GM23338 (cell line): ENCODE results near the gene GRIN2B. TPM values are rescaled to one million over a fixed set of nuclear protein-coding genes. Genes with fewer than 3 reads are reported as not detected.

Experiments used
- ATAC-seq: fragments of 200-7000 bp; cut with Tn5 transposase; 3 replicates; pipeline ENCODE4 v1.9.1; 2020
- DNase-seq: peaks from one replicate; pipeline ENCODE4 v3.0.0-alpha.2; 2015; ENCODE audit warnings: low spot score
- H2AFZ ChIP-seq: fragments of 200-600 bp; sonication (generic); 2 replicates; pipeline ENCODE4 v1.8.0; 2016; ENCODE audit warnings: antibody characterized with exemption, mild to moderate bottlenecking, moderate library complexity
- H3F3A ChIP-seq: fragments of 200-600 bp; sonication (generic); replicated peaks from 2 replicates; pipeline ENCODE4 v1.8.0; 2017; ENCODE audit warnings: antibody characterized with exemption, mixed run types, low read depth
- H3K27ac ChIP-seq: fragments of 200-600 bp; sonication (generic); 2 replicates; pipeline ENCODE4 v1.6.1; 2016; ENCODE audit warnings: low read depth
- H3K27me3 ChIP-seq: fragments of 200-600 bp; sonication (generic); 2 replicates; pipeline ENCODE4 v1.8.0; 2016; ENCODE audit warnings: mild to moderate bottlenecking, mixed run types, moderate library complexity; ENCODE audit not compliant: insufficient read depth
- H3K36me3 ChIP-seq: fragments of 200-600 bp; sonication (generic); 2 replicates; pipeline ENCODE4 v1.8.0; 2016; ENCODE audit warnings: mild to moderate bottlenecking; ENCODE audit not compliant: insufficient read depth
- H3K4me1 ChIP-seq: fragments of 200-600 bp; sonication (generic); 2 replicates; pipeline ENCODE4 v1.8.0; 2016; ENCODE audit warnings: mild to moderate bottlenecking, moderate library complexity; ENCODE audit not compliant: insufficient read depth
- H3K4me2 ChIP-seq: fragments of 200-600 bp; sonication (generic); 2 replicates; pipeline ENCODE4 v1.7.1; 2017; ENCODE audit warnings: mixed run types
- H3K4me3 ChIP-seq: fragments of 200-600 bp; sonication (generic); 2 replicates; pipeline ENCODE4 v1.6.1; 2016; ENCODE audit warnings: mixed run types
- H3K79me2 ChIP-seq: fragments of 200-600 bp; sonication (generic); replicated peaks from 2 replicates; pipeline ENCODE4 v1.8.0; 2017; ENCODE audit warnings: mild to moderate bottlenecking; ENCODE audit not compliant: insufficient read depth
- H3K9me2 ChIP-seq: fragments of 200-600 bp; sonication (generic); 2 replicates; pipeline ENCODE4 v1.8.0; 2017; ENCODE audit not compliant: insufficient read depth
- H4K20me1 ChIP-seq: fragments of 200-600 bp; sonication (generic); replicated peaks from 2 replicates; pipeline ENCODE4 v1.8.0; 2017; ENCODE audit warnings: mild to moderate bottlenecking; ENCODE audit not compliant: insufficient read depth
- H3K27ac Mint-ChIP-seq: 2 replicates; pipeline ENCODE4 v1.8.0; 2020; ENCODE audit warnings: inconsistent platforms, mild to moderate bottlenecking, moderate library complexity, mixed read lengths
- H3K27me3 Mint-ChIP-seq: 3 replicates; pipeline ENCODE4 v1.8.0; 2022; ENCODE audit warnings: low read depth, mild to moderate bottlenecking, moderate library complexity, mixed read lengths, inconsistent platforms; ENCODE audit not compliant: insufficient read depth, poor library complexity
- H3K36me3 Mint-ChIP-seq: 3 replicates; pipeline ENCODE4 v1.8.0; 2021; ENCODE audit warnings: low read depth, mild to moderate bottlenecking, inconsistent platforms, moderate library complexity, mixed read lengths
- H3K4me1 Mint-ChIP-seq: 3 replicates; pipeline ENCODE4 v1.8.0; 2020; ENCODE audit warnings: mild to moderate bottlenecking, inconsistent platforms, mixed read lengths
- H3K4me3 Mint-ChIP-seq: 3 replicates; pipeline ENCODE4 v1.8.0; 2021; ENCODE audit warnings: moderate library complexity, mild to moderate bottlenecking, inconsistent platforms, mixed read lengths
- H3K9me3 Mint-ChIP-seq: 3 replicates; pipeline ENCODE4 v1.8.0; 2020; ENCODE audit warnings: moderate library complexity, mild to moderate bottlenecking, inconsistent platforms, mixed read lengths
- CREB1 ChIP-seq: fragments of 250-450 bp; sonication (Bioruptor Pico); IDR thresholded peaks from 2 replicates; pipeline ENCODE4 v1.5.0; 2020; ENCODE audit warnings: low read depth, mild to moderate bottlenecking, moderate library complexity
- EZH2 ChIP-seq: fragments of 200-600 bp; sonication (generic); IDR thresholded peaks from one replicate; pipeline ENCODE4 v1.8.0; 2017; ENCODE audit warnings: antibody characterized with exemption, mild to moderate bottlenecking, low read depth; ENCODE audit not compliant: unreplicated experiment
- EZH2phosphoT487 ChIP-seq: fragments of 200-600 bp; sonication (generic); IDR thresholded peaks from one replicate; pipeline ENCODE4 v1.8.1; 2018; ENCODE audit warnings: antibody characterized with exemption; ENCODE audit not compliant: unreplicated experiment
- JUNB ChIP-seq: IDR thresholded peaks from one replicate; pipeline ENCODE4 v1.6.1; 2016; ENCODE audit warnings: antibody characterized with exemption; ENCODE audit not compliant: unreplicated experiment
- NANOG ChIP-seq: IDR thresholded peaks from 2 replicates; pipeline ENCODE4 v1.6.1; 2016; ENCODE audit warnings: antibody characterized with exemption, borderline replicate concordance
- STAT1 ChIP-seq: IDR thresholded peaks from one replicate; pipeline ENCODE4 v1.6.1; 2016; ENCODE audit warnings: antibody characterized with exemption; ENCODE audit not compliant: unreplicated experiment
- ZNF114 ChIP-seq: fragments of 250-450 bp; sonication (Bioruptor Pico); IDR thresholded peaks from 2 replicates; pipeline ENCODE4 v1.5.0; 2020; ENCODE audit warnings: mild to moderate bottlenecking, moderate library complexity
- ZNF331 ChIP-seq: fragments of 250-450 bp; sonication (Bioruptor Pico); IDR thresholded peaks from 2 replicates; pipeline ENCODE4 v1.5.0; 2020; ENCODE audit warnings: low read depth, mild to moderate bottlenecking, moderate library complexity
- polyA plus RNA-seq: library from polyadenylated mRNA; unstranded; fragments of >200 nt; fragmentation: Nextera tagmentation; extraction: Ambion mirVana; gene quantifications from 2 replicates; pipeline ENCODE4 v1.2.1, GENCODE V29; 2016
- total RNA-seq: library from RNA; depleted of rRNA; stranded (reverse); fragments of >200 nt; shearing (Covaris generic); gene quantifications from 2 replicates; pipeline ENCODE4 v1.2.3, GENCODE V29; 2014
- TF ChIP-seq, protein P1 (sequence below): IDR thresholded peaks from one replicate; pipeline ENCODE4 v1.6.1; 2018; ENCODE audit warnings: antibody characterized with exemption; ENCODE audit not compliant: unreplicated experiment
- TF ChIP-seq, protein P2 (sequence below), 2 experiments: fragments of 200-600 bp in 1 of 2; sonication (generic) in 1 of 2; conservative IDR thresholded peaks; 2 replicates each; pipeline versions ENCODE4 v1.5.1 to v1.6.1; 2016 to 2017; ENCODE audit warnings: antibody characterized with exemption in 2 of 2, low read depth in 2 of 2, mild to moderate bottlenecking in 2 of 2, moderate library complexity in 1 of 2
- TF ChIP-seq, protein P3 (sequence below): fragments of 250-450 bp; sonication (Bioruptor Pico); IDR thresholded peaks from 2 replicates; pipeline ENCODE4 v1.5.0; 2020; ENCODE audit warnings: mild to moderate bottlenecking, moderate library complexity
- TF ChIP-seq, protein P4 (sequence below): IDR thresholded peaks from 2 replicates; pipeline ENCODE4 v1.6.1; 2016; ENCODE audit warnings: antibody characterized with exemption

Gene GRIN2B
- total and polyA plus RNA-seq, 2 experiments from 2014 or later: 0.31 to 3.0 TPM

DNA sequence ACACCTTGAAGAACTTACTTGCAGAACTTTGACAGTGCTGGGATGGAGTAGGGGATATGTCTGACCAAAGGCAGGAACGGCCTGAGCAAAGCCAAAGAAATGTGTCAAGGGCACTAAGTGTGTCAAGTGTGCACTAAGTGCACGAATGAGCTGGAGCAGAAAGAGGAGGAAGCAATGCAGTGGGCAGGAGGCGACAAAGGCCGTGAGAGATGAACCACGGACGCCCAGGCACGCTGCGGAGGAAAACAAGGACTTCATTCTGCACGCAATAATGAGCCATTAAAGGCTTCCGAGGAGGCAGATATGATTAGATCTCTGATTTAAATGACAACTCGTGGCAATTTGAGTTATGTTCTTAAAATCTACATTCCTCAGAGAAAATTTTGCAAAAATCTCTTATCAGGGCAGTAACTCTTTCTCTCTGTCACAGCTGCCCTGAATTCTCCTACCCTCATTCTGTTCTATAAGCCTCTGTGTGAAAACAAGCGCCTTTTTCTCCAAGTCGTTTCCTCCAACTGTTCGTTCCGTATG, 25.3 kb downstream of the GRIN2B start:
- ATAC-seq (no peak), DNase-seq (no peak)
- Mint-ChIP-seq H3K27me3 (peaks cover 2% of the 10 kb centered on the region), H3K36me3 (peaks cover 3% of the 10 kb centered on the region; the same call in 1 of the 3 replicates), H3K27ac (no peak overlapping the region), H3K4me1 (peaks cover 23% of the 10 kb centered on the region), H3K4me3 (no peak overlapping the region), H3K9me3 (peaks cover 3% of the 10 kb centered on the region; the same call in 1 of the 3 replicates)
- no peak for TF ChIP-seq ZNF114 (CRISPR knock-in tag)
- TF ChIP-seq, protein P1, sequence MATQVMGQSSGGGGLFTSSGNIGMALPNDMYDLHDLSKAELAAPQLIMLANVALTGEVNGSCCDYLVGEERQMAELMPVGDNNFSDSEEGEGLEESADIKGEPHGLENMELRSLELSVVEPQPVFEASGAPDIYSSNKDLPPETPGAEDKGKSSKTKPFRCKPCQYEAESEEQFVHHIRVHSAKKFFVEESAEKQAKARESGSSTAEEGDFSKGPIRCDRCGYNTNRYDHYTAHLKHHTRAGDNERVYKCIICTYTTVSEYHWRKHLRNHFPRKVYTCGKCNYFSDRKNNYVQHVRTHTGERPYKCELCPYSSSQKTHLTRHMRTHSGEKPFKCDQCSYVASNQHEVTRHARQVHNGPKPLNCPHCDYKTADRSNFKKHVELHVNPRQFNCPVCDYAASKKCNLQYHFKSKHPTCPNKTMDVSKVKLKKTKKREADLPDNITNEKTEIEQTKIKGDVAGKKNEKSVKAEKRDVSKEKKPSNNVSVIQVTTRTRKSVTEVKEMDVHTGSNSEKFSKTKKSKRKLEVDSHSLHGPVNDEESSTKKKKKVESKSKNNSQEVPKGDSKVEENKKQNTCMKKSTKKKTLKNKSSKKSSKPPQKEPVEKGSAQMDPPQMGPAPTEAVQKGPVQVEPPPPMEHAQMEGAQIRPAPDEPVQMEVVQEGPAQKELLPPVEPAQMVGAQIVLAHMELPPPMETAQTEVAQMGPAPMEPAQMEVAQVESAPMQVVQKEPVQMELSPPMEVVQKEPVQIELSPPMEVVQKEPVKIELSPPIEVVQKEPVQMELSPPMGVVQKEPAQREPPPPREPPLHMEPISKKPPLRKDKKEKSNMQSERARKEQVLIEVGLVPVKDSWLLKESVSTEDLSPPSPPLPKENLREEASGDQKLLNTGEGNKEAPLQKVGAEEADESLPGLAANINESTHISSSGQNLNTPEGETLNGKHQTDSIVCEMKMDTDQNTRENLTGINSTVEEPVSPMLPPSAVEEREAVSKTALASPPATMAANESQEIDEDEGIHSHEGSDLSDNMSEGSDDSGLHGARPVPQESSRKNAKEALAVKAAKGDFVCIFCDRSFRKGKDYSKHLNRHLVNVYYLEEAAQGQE: no peak
- no peak for TF ChIP-seq EZH2
- TF ChIP-seq CREB1 (CRISPR knock-in tag): no peak
- no peak for TF ChIP-seq NANOG
- no peak for TF ChIP-seq JUNB
- TF ChIP-seq, protein P2, sequence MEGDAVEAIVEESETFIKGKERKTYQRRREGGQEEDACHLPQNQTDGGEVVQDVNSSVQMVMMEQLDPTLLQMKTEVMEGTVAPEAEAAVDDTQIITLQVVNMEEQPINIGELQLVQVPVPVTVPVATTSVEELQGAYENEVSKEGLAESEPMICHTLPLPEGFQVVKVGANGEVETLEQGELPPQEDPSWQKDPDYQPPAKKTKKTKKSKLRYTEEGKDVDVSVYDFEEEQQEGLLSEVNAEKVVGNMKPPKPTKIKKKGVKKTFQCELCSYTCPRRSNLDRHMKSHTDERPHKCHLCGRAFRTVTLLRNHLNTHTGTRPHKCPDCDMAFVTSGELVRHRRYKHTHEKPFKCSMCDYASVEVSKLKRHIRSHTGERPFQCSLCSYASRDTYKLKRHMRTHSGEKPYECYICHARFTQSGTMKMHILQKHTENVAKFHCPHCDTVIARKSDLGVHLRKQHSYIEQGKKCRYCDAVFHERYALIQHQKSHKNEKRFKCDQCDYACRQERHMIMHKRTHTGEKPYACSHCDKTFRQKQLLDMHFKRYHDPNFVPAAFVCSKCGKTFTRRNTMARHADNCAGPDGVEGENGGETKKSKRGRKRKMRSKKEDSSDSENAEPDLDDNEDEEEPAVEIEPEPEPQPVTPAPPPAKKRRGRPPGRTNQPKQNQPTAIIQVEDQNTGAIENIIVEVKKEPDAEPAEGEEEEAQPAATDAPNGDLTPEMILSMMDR (conservative IDR thresholded peaks at IDR 0.05; ENCODE audit: low read depth in 2 of 2): no peak
- no peak for TF ChIP-seq STAT1
- no peak for TF ChIP-seq ZNF331 (CRISPR knock-in tag)
- TF ChIP-seq, protein P3, sequence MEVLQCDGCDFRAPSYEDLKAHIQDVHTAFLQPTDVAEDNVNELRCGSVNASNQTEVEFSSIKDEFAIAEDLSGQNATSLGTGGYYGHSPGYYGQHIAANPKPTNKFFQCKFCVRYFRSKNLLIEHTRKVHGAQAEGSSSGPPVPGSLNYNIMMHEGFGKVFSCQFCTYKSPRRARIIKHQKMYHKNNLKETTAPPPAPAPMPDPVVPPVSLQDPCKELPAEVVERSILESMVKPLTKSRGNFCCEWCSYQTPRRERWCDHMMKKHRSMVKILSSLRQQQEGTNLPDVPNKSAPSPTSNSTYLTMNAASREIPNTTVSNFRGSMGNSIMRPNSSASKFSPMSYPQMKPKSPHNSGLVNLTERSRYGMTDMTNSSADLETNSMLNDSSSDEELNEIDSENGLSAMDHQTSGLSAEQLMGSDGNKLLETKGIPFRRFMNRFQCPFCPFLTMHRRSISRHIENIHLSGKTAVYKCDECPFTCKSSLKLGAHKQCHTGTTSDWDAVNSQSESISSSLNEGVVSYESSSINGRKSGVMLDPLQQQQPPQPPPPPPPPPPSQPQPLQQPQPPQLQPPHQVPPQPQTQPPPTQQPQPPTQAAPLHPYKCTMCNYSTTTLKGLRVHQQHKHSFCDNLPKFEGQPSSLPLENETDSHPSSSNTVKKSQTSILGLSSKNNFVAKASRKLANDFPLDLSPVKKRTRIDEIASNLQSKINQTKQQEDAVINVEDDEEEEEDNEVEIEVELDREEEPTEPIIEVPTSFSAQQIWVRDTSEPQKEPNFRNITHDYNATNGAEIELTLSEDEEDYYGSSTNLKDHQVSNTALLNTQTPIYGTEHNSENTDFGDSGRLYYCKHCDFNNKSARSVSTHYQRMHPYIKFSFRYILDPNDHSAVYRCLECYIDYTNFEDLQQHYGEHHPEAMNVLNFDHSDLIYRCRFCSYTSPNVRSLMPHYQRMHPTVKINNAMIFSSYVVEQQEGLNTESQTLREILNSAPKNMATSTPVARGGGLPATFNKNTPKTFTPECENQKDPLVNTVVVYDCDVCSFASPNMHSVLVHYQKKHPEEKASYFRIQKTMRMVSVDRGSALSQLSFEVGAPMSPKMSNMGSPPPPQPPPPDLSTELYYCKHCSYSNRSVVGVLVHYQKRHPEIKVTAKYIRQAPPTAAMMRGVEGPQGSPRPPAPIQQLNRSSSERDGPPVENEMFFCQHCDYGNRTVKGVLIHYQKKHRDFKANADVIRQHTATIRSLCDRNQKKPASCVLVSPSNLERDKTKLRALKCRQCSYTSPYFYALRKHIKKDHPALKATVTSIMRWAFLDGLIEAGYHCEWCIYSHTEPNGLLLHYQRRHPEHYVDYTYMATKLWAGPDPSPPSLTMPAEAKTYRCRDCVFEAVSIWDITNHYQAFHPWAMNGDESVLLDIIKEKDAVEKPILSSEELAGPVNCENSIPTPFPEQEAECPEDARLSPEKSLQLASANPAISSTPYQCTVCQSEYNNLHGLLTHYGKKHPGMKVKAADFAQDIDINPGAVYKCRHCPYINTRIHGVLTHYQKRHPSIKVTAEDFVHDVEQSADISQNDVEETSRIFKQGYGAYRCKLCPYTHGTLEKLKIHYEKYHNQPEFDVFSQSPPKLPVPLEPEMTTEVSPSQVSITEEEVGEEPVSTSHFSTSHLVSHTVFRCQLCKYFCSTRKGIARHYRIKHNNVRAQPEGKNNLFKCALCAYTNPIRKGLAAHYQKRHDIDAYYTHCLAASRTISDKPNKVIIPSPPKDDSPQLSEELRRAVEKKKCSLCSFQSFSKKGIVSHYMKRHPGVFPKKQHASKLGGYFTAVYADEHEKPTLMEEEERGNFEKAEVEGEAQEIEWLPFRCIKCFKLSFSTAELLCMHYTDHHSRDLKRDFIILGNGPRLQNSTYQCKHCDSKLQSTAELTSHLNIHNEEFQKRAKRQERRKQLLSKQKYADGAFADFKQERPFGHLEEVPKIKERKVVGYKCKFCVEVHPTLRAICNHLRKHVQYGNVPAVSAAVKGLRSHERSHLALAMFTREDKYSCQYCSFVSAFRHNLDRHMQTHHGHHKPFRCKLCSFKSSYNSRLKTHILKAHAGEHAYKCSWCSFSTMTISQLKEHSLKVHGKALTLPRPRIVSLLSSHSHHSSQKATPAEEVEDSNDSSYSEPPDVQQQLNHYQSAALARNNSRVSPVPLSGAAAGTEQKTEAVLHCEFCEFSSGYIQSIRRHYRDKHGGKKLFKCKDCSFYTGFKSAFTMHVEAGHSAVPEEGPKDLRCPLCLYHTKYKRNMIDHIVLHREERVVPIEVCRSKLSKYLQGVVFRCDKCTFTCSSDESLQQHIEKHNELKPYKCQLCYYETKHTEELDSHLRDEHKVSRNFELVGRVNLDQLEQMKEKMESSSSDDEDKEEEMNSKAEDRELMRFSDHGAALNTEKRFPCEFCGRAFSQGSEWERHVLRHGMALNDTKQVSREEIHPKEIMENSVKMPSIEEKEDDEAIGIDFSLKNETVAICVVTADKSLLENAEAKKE (CRISPR knock-in tag): no peak
- TF ChIP-seq, protein P4, sequence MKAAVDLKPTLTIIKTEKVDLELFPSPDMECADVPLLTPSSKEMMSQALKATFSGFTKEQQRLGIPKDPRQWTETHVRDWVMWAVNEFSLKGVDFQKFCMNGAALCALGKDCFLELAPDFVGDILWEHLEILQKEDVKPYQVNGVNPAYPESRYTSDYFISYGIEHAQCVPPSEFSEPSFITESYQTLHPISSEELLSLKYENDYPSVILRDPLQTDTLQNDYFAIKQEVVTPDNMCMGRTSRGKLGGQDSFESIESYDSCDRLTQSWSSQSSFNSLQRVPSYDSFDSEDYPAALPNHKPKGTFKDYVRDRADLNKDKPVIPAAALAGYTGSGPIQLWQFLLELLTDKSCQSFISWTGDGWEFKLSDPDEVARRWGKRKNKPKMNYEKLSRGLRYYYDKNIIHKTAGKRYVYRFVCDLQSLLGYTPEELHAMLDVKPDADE: no peak
- no peak for TF ChIP-seq EZH2phosphoT487
- H3K4me3 ChIP-seq: no peak overlapping the region
- no peak overlapping the region for H3K4me2 ChIP-seq
- H4K20me1 ChIP-seq: no peaks in the 10 kb centered on the region
- H3K4me1 ChIP-seq: peaks cover 28% of the 10 kb centered on the region
- H3K27ac ChIP-seq: no peak overlapping the region
- H3K27me3 ChIP-seq: no peaks in the 10 kb centered on the region
- no peaks in the 10 kb centered on the region for H3F3A ChIP-seq
- peaks cover 5% of the 10 kb centered on the region; the same call in 1 of the 2 replicates for H3K9me2 ChIP-seq
- H2AFZ ChIP-seq: no peak overlapping the region
- H3K36me3 ChIP-seq: no peaks in the 10 kb centered on the region
- H3K79me2 ChIP-seq: no peaks in the 10 kb centered on the region
